SK-N-SH treated with all-trans-retinoic acid at 6 μM for 48 hours (cell line): ENCODE data around the gene ZNF462.

Source experiments
- ARNTL ChIP-seq: fragments of 450-650 bp; formaldehyde crosslinking; IDR thresholded peaks from 2 replicates; pipeline ENCODE4 v1.5.0; 2020; ENCODE audit warnings: low read depth, mild to moderate bottlenecking, moderate library complexity, borderline replicate concordance
- BACH2 ChIP-seq: fragments of 250-450 bp; sonication (Bioruptor Pico); IDR thresholded peaks from 2 replicates; pipeline ENCODE4 v1.9.0; 2021; ENCODE audit warnings: mild to moderate bottlenecking, borderline replicate concordance
- PPARA ChIP-seq: fragments of 250-450 bp; sonication (Bioruptor Pico); IDR thresholded peaks from 2 replicates; pipeline ENCODE4 v1.5.0; 2020; ENCODE audit warnings: mild to moderate bottlenecking, borderline replicate concordance
- RARB ChIP-seq: fragments of 250-450 bp; sonication (Bioruptor Pico); IDR thresholded peaks from 2 replicates; pipeline ENCODE4 v1.8.0; 2021; ENCODE audit warnings: mild to moderate bottlenecking, moderate library complexity
- SNAI2 ChIP-seq: fragments of 250-450 bp; sonication (Bioruptor Pico); IDR thresholded peaks from 2 replicates; pipeline ENCODE4 v1.5.0; 2020; ENCODE audit warnings: mild to moderate bottlenecking, moderate library complexity
- TCF4 ChIP-seq: fragments of 250-450 bp; sonication (Bioruptor Pico); IDR thresholded peaks from 2 replicates; pipeline ENCODE4 v1.8.0; 2021; ENCODE audit warnings: mild to moderate bottlenecking, moderate library complexity, borderline replicate concordance
- ZC3H10 ChIP-seq: fragments of 250-450 bp; sonication (Bioruptor Pico); IDR thresholded peaks from 2 replicates; pipeline ENCODE4 v1.5.1; 2021; ENCODE audit warnings: mild to moderate bottlenecking, moderate library complexity
- ZFP3 ChIP-seq: fragments of 250-450 bp; sonication (Bioruptor Pico); IDR thresholded peaks from 2 replicates; pipeline ENCODE4 v1.5.0; 2020; ENCODE audit warnings: mild to moderate bottlenecking, moderate library complexity
- ZFP30 ChIP-seq: fragments of 450-650 bp; formaldehyde crosslinking; IDR thresholded peaks from 2 replicates; pipeline ENCODE4 v1.5.0; 2022; ENCODE audit warnings: mild to moderate bottlenecking, moderate library complexity
- ZNF70 ChIP-seq: fragments of 450-650 bp; formaldehyde crosslinking; IDR thresholded peaks from 2 replicates; pipeline ENCODE4 v1.5.0; 2020; ENCODE audit warnings: mild to moderate bottlenecking, moderate library complexity
- ZNF8 ChIP-seq: fragments of 450-650 bp; formaldehyde crosslinking; IDR thresholded peaks from 2 replicates; pipeline ENCODE4 v1.5.0; 2020; ENCODE audit warnings: mild to moderate bottlenecking, moderate library complexity
- TF ChIP-seq, protein P1 (sequence below): fragments of 250-450 bp; sonication (Bioruptor Pico); IDR thresholded peaks from 2 replicates; pipeline ENCODE4 v1.5.1; 2020; ENCODE audit warnings: low read depth, mild to moderate bottlenecking, moderate library complexity
- TF ChIP-seq, protein P2 (sequence below): fragments of 250-450 bp; sonication (Bioruptor Pico); IDR thresholded peaks from 2 replicates; pipeline ENCODE4 v1.8.0; 2020; ENCODE audit warnings: mild to moderate bottlenecking, moderate library complexity, borderline replicate concordance
- TF ChIP-seq, protein P3 (sequence below): fragments of 250-450 bp; sonication (Bioruptor Pico); IDR thresholded peaks from 2 replicates; pipeline ENCODE4 v1.5.0; 2020; ENCODE audit warnings: mild to moderate bottlenecking, moderate library complexity

DNA sequence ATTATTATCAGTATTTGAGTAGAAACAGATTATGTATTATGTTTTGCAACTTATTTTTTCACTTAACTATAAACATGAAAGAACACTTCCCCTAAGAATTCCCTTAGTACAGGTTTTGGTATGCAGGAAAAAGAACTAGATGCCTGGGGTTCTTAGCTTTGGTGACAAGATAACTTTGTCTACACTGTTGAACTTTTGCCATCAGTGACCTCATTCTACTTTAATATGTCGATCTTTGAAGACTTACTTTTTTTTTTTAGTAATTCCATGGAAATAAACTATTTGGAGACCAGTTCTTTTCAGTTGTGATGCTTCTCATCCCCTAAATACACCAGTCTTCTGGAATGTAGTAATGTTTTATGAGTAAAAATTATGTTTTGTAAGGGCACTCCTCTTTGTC lies 34.3 kb downstream of the ZNF462 start:
- TF ChIP-seq PPARA (CRISPR knock-in tag) (no peak), ARNTL (CRISPR knock-in tag) (no peak), ZC3H10 (no peak), ZFP30 (CRISPR knock-in tag) (no peak), ZNF8 (CRISPR knock-in tag) (no peak), RARB (CRISPR knock-in tag) (no peak), TCF4 (CRISPR knock-in tag) (no peak), BACH2 (CRISPR knock-in tag) (no peak), ZFP3 (CRISPR knock-in tag) (no peak), SNAI2 (CRISPR knock-in tag) (no peak), ZNF70 (CRISPR knock-in tag) (no peak)
- TF ChIP-seq, protein P1, sequence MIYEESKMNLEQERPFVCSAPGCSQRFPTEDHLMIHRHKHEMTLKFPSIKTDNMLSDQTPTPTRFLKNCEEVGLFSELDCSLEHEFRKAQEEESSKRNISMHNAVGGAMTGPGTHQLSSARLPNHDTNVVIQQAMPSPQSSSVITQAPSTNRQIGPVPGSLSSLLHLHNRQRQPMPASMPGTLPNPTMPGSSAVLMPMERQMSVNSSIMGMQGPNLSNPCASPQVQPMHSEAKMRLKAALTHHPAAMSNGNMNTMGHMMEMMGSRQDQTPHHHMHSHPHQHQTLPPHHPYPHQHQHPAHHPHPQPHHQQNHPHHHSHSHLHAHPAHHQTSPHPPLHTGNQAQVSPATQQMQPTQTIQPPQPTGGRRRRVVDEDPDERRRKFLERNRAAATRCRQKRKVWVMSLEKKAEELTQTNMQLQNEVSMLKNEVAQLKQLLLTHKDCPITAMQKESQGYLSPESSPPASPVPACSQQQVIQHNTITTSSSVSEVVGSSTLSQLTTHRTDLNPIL (CRISPR knock-in tag): peak; percentile 73; the same call in 1 of the 2 replicates
- TF ChIP-seq, protein P2, sequence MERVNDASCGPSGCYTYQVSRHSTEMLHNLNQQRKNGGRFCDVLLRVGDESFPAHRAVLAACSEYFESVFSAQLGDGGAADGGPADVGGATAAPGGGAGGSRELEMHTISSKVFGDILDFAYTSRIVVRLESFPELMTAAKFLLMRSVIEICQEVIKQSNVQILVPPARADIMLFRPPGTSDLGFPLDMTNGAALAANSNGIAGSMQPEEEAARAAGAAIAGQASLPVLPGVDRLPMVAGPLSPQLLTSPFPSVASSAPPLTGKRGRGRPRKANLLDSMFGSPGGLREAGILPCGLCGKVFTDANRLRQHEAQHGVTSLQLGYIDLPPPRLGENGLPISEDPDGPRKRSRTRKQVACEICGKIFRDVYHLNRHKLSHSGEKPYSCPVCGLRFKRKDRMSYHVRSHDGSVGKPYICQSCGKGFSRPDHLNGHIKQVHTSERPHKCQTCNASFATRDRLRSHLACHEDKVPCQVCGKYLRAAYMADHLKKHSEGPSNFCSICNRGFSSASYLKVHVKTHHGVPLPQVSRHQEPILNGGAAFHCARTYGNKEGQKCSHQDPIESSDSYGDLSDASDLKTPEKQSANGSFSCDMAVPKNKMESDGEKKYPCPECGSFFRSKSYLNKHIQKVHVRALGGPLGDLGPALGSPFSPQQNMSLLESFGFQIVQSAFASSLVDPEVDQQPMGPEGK (CRISPR knock-in tag): no peak
- TF ChIP-seq, protein P3, sequence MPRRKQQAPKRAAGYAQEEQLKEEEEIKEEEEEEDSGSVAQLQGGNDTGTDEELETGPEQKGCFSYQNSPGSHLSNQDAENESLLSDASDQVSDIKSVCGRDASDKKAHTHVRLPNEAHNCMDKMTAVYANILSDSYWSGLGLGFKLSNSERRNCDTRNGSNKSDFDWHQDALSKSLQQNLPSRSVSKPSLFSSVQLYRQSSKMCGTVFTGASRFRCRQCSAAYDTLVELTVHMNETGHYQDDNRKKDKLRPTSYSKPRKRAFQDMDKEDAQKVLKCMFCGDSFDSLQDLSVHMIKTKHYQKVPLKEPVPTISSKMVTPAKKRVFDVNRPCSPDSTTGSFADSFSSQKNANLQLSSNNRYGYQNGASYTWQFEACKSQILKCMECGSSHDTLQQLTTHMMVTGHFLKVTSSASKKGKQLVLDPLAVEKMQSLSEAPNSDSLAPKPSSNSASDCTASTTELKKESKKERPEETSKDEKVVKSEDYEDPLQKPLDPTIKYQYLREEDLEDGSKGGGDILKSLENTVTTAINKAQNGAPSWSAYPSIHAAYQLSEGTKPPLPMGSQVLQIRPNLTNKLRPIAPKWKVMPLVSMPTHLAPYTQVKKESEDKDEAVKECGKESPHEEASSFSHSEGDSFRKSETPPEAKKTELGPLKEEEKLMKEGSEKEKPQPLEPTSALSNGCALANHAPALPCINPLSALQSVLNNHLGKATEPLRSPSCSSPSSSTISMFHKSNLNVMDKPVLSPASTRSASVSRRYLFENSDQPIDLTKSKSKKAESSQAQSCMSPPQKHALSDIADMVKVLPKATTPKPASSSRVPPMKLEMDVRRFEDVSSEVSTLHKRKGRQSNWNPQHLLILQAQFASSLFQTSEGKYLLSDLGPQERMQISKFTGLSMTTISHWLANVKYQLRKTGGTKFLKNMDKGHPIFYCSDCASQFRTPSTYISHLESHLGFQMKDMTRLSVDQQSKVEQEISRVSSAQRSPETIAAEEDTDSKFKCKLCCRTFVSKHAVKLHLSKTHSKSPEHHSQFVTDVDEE (CRISPR knock-in tag): no peak
